ENCODE results near the gene GNB4. TPM values are rescaled to one million over a fixed set of nuclear protein-coding genes. Genes with fewer than 3 reads are reported as not detected.

Gene GNB4
- total RNA-seq, 2 experiments from 2014 or later, result 0.75 to 0.88 TPM

DNA sequence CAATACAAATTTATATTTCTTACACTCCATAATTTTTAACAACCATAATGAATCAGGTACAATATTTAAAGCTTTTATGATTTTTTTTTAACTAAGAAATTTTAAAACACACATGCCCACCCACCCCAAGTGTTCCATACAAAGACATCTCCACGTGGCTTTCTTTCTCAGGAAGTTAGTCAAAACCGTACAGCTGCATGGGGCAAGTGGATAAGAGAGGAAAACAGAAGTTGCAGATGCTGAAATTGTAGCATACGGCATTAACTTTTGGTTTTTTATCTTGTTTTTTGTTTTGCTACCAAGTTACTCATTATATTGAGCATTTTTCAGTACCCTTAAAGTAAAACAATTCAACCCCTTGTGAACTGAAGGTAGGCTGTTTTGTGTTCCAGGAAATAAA lies 14.8 kb downstream of the GNB4 start:
- Mint-ChIP-seq H3K4me3 (no peak overlapping the region), H3K9me3 (ENCODE audit: low read depth) (no peaks in the 10 kb centered on the region), H3K4me1 (no peaks in the 10 kb centered on the region), H3K36me3 (ENCODE audit: low read depth) (no peaks in the 10 kb centered on the region), H3K27me3 (peaks cover 1% of the 10 kb centered on the region), H3K27ac (no peak overlapping the region)
- intact Hi-C loops (cut with DNase I, micrococcal nuclease), result no loop called here
- DNase-seq (no peak), ATAC-seq (no peak)
- POLR2A ChIA-PET, result no interaction called here
- CTCF ChIA-PET, result no interaction called here

DNA sequence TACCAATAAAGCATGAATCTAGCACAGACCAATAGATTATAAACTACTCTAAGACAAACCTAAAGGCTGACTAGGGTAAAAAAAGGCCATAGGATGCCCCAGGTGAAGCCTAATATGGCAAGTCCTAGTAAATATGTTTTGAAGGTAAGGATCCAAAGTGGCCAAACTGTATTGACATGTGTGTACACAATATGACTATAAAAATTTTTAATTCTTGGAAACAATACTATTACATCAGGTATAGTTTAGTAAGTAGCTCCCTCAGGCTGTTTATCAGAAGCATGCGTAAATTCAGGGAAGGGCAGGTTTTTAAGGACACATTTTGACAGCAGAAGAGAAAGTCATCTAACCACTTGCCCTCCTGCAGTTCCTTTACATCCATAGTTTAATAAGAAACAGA lies 18.8 kb downstream of the GNB4 start:
- no peak for DNase-seq
- ChIA-PET POLR2A (interaction anchor here (0.6 kb wide), 1 partner anchor 609 kb away, joined by 5 read pairs; no protein-coding TSS in a partner anchor), CTCF (no interaction called here)
- intact Hi-C loops (cut with DNase I, micrococcal nuclease), result no loop called here
- no peaks in the 10 kb centered on the region for H3K36me3 Mint-ChIP-seq (ENCODE audit: low read depth)
- H3K27ac Mint-ChIP-seq, result no peak overlapping the region
- no peaks in the 10 kb centered on the region for H3K9me3 Mint-ChIP-seq (ENCODE audit: low read depth)
- H3K27me3 Mint-ChIP-seq, result peaks cover 1% of the 10 kb centered on the region
- no peak overlapping the region for H3K4me3 Mint-ChIP-seq
- no peaks in the 10 kb centered on the region for H3K4me1 Mint-ChIP-seq
- no peak for ATAC-seq

DNA sequence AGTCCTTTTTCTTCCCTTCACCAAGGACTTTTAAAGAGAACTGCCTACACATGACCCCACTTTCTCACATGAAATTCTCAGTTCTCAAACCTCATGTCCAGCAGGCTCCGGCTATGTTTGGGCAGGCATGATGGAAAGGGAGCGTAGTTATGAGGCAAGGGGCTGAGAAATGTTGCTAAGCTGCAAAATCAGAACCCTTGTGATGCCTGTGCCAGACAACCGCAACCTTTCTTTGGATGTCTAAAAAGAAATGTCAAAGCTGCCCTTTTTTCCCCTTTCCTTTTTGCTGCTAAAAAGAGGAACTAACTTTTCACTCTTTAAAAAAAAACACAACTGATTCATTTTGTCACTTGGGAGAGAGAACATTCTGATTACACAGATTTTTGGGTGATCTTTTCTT lies 19.2 kb downstream of the GNB4 start:
- no peaks in the 10 kb centered on the region for H3K4me1 Mint-ChIP-seq
- CTCF ChIA-PET, result no interaction called here
- H3K9me3 Mint-ChIP-seq (ENCODE audit: low read depth), result no peaks in the 10 kb centered on the region
- H3K4me3 Mint-ChIP-seq, result no peak overlapping the region
- POLR2A ChIA-PET, result no interaction called here
- peaks cover 1% of the 10 kb centered on the region for H3K27me3 Mint-ChIP-seq
- H3K27ac Mint-ChIP-seq, result no peak overlapping the region
- no peak for DNase-seq
- no peaks in the 10 kb centered on the region for H3K36me3 Mint-ChIP-seq (ENCODE audit: low read depth)
- intact Hi-C loops (cut with DNase I, micrococcal nuclease), result no loop called here
- no peak for ATAC-seq

DNA sequence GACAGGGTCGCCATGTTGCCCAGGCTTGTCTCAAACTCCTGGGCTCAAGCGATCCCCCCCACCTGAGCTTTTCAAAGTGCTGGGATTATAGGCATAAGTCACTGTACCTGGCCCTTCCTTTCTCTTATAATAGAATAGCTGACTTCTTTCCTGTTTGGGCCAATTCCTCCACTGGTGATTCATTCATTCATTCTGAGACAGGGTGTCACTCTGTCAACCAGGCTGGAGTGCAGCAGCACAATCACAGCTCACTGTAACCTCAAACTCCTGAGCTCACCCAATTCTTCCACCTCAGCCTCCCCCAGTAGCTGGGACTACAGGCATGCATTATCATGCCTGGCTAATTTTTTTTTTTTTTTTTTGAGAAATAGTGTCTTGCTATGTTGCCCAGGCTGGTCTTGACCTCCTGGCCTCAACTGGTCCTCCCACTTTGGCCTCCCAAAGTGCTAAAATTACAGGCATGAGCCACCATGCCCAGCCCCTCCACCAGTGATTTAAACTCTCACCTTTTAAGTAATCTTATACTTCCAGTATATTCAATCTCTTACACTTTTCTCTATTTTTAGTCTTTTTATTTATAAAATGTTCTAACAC lies 20.9 kb downstream of the GNB4 start:
- no peak for DNase-seq
- ChIA-PET CTCF (interaction anchor here (0.6 to 1.0 kb wide), 3 partner anchors 128 to 341 kb away, joined by 3 to 5 read pairs (median 4); no protein-coding TSS in a partner anchor), POLR2A (no interaction called here)
- H3K4me3 Mint-ChIP-seq, result no peak overlapping the region
- no peaks in the 10 kb centered on the region for H3K36me3 Mint-ChIP-seq (ENCODE audit: low read depth)
- H3K27me3 Mint-ChIP-seq, result peaks cover 1% of the 10 kb centered on the region
- intact Hi-C loops (cut with DNase I, micrococcal nuclease), result no loop called here
- no peaks in the 10 kb centered on the region for H3K9me3 Mint-ChIP-seq (ENCODE audit: low read depth)
- no peak overlapping the region for H3K27ac Mint-ChIP-seq
- no peak for ATAC-seq
- H3K4me1 Mint-ChIP-seq, result no peaks in the 10 kb centered on the region

DNA sequence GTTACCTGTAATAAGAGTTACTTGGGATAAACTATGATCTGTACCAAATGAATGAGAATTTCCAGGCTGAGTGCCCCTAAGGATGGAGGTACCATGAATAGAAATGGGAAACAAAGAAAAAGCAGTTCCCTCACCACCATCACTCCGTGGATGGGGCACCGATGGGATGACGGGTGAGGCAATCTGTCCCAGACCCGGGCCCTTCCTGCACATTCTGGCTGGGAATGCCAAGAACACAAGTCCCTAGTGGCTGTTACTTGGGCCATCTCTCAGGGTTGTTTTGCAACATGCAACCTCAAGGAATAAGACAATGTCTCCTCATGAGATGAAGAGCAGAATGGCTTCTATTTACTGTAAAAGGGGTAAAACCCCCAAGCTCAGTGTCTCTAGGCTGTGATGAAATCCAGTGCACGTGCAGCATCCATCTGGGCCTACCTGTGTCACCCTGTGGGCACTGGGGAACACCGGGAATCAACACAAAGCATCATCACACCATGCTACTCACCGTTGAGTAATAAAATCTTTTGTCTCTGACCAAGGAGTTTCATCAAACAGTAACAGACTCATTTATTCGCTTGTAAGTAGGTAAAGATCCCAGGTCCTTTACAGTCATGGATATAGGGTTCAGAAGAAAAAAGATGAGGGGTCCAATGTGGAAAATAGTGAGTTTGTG lies 22.3 kb downstream of the GNB4 start:
- ChIA-PET POLR2A (no interaction called here), CTCF (interaction anchor here (0.6 to 1.0 kb wide), 2 partner anchors 78 to 129 kb away, joined by 3 to 5 read pairs; no protein-coding TSS in a partner anchor)
- DNase-seq (no peak), ATAC-seq (no peak)
- Mint-ChIP-seq H3K9me3 (ENCODE audit: low read depth) (no peaks in the 10 kb centered on the region), H3K4me1 (no peaks in the 10 kb centered on the region), H3K36me3 (ENCODE audit: low read depth) (no peaks in the 10 kb centered on the region), H3K27ac (no peak overlapping the region), H3K27me3 (peaks cover 1% of the 10 kb centered on the region), H3K4me3 (no peak overlapping the region)
- intact Hi-C loops (cut with DNase I, micrococcal nuclease), result no loop called here

DNA sequence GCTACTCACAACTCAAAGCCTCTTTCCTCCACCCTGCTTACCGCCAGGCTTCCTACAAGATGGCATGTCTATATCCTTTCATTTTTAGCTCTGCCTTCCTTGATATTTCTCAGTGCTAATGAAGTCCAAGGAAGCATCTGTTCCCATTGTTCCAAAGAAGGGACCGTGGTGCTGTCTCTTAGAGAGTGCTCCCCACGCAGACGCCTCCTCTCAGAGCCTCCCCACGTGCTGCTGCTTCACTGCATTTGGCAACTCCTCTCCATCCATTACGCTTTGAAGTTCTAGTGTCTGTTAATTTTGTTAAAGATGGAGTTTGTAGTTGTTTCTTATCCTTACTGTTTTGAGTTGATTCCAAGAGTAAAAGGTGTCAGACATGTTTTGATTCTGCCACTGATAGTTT lies 26.2 kb downstream of the GNB4 start:
- no peak overlapping the region for H3K27ac Mint-ChIP-seq
- ATAC-seq, result no peak
- H3K4me3 Mint-ChIP-seq, result no peak overlapping the region
- POLR2A ChIA-PET, result no interaction called here
- no peaks in the 10 kb centered on the region for H3K4me1 Mint-ChIP-seq
- DNase-seq, result no peak
- intact Hi-C loops (cut with DNase I, micrococcal nuclease), result no loop called here
- H3K36me3 Mint-ChIP-seq (ENCODE audit: low read depth), result no peaks in the 10 kb centered on the region
- H3K27me3 Mint-ChIP-seq, result peaks cover 1% of the 10 kb centered on the region
- CTCF ChIA-PET, result no interaction called here
- H3K9me3 Mint-ChIP-seq (ENCODE audit: low read depth), result no peaks in the 10 kb centered on the region

DNA sequence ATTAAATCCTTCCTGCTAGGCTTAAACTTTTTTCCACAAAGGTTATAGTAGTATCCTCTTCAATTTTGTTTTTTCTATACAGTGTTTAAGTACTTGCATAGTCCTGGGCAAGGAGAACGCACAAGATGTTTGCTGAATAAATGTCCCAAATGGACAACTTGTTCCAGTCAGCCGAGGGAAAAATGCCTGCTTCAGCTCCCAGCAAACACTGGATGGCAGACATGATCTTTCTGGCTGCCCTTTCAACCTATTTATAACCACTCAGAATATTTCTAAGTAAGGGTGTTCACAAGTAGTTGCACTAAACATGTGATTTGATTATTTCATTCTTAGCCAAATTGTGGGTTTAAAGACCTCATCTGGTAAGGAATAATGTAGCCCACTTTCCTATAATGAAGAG lies 29.8 kb downstream of the GNB4 start:
- no peak overlapping the region for H3K27ac Mint-ChIP-seq
- ChIA-PET POLR2A (no interaction called here), CTCF (no interaction called here)
- intact Hi-C loops (cut with DNase I, micrococcal nuclease), result no loop called here
- no peaks in the 10 kb centered on the region for H3K9me3 Mint-ChIP-seq (ENCODE audit: low read depth)
- DNase-seq, result no peak
- no peak overlapping the region for H3K4me3 Mint-ChIP-seq
- no peak for ATAC-seq
- H3K27me3 Mint-ChIP-seq, result peaks cover 1% of the 10 kb centered on the region
- H3K36me3 Mint-ChIP-seq (ENCODE audit: low read depth), result no peaks in the 10 kb centered on the region
- no peaks in the 10 kb centered on the region for H3K4me1 Mint-ChIP-seq

DNA sequence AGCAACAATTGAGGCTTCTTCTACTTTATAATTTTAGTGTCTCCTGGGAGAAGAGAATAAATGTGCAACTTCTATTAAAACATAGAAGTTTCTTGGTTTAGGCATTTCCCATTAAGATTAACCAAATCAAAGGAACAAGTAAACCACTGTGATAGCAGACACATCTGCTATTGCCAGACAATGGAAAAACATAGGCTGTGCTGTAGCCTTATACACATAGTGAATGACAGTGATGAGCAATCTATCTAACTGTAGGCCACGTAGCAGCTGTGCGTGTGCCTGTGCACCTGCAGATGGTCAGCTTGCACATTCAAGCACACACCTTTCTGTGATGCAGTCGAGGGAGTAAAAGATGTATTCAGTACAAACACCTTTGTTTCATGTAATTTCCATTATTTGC lies 32.7 kb downstream of the GNB4 start:
- no peak overlapping the region for H3K4me3 Mint-ChIP-seq
- H3K9me3 Mint-ChIP-seq (ENCODE audit: low read depth), result no peaks in the 10 kb centered on the region
- H3K27ac Mint-ChIP-seq, result no peak overlapping the region
- ChIA-PET CTCF (no interaction called here), POLR2A (no interaction called here)
- intact Hi-C loops (cut with DNase I, micrococcal nuclease), result no loop called here
- H3K36me3 Mint-ChIP-seq (ENCODE audit: low read depth), result no peaks in the 10 kb centered on the region
- DNase-seq (no peak), ATAC-seq (no peak)
- H3K27me3 Mint-ChIP-seq, result no peaks in the 10 kb centered on the region
- H3K4me1 Mint-ChIP-seq, result no peaks in the 10 kb centered on the region

DNA sequence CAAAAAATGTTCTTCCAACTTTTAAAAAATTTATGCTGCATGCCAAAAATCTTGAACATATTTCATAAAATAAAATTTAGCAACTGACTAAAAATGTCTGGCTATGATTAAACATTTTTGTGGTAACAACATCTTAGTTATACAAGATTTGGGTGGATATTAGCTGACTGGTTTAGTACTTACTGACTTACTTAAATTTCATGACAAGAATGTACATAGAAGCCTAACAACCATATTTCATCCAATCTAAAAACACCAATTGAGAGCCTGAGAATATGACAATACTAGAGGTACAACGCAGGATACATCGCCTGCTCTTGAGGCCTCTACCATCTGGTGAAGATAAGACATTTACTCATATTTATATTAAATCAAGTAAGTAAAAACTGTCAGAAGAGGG lies 34.6 kb downstream of the GNB4 start:
- Mint-ChIP-seq H3K4me3 (no peak overlapping the region), H3K36me3 (ENCODE audit: low read depth) (no peaks in the 10 kb centered on the region), H3K27ac (no peak overlapping the region), H3K4me1 (no peaks in the 10 kb centered on the region), H3K9me3 (ENCODE audit: low read depth) (no peaks in the 10 kb centered on the region), H3K27me3 (no peaks in the 10 kb centered on the region)
- POLR2A ChIA-PET, result no interaction called here
- intact Hi-C loops (cut with DNase I, micrococcal nuclease), result no loop called here
- CTCF ChIA-PET, result interaction anchor here (1.6 kb wide), 1 partner anchor 12 kb away, joined by 3 read pairs; no protein-coding TSS in a partner anchor
- no peak for ATAC-seq
- DNase-seq, result no peak

DNA sequence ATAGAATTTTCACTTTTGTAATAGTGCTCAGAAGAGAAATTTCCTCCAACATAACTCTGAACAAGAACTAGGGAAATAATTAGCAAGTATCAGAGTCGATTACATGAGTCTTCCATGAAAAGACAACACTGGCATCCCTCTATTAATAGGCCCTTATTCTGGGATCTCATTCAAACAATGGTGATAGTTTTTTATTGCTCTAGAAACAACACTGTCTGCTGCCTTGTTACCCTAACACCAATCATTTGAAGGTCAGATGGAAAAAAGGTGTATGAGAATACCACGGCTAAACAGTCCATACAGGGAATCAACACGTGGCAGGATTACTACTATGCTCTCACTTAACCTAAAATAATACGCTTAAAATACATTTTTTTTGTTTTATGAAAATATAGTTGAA lies 35.9 kb downstream of the GNB4 start:
- no peak overlapping the region for H3K4me3 Mint-ChIP-seq
- no peaks in the 10 kb centered on the region for H3K4me1 Mint-ChIP-seq
- H3K9me3 Mint-ChIP-seq (ENCODE audit: low read depth), result no peaks in the 10 kb centered on the region
- no peak overlapping the region for H3K27ac Mint-ChIP-seq
- ChIA-PET POLR2A (no interaction called here), CTCF (interaction anchor here (0.6 kb wide), 1 partner anchor 1307 kb away, joined by 3 read pairs; no protein-coding TSS in a partner anchor)
- no peak for ATAC-seq
- no peak for DNase-seq
- intact Hi-C loops (cut with DNase I, micrococcal nuclease), result no loop called here
- no peaks in the 10 kb centered on the region for H3K27me3 Mint-ChIP-seq
- H3K36me3 Mint-ChIP-seq (ENCODE audit: low read depth), result no peaks in the 10 kb centered on the region

DNA sequence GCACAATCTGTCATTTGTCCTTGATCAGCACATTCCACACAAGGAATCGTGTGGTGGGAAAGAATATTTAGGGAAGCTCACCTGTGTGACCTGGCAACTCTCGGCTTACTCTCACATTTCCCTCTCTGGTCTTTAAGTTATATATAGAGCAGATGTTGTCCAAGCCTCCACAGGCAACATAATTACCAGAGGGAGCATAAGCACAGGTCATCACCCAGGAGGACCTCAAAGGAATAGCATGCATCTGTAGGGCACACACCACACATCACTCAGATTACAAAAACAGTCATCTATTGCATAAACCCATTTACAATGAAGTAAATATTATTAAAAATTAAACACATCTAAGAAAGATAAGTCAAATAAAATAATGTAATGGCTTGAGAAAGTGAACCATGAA lies 36.5 kb downstream of the GNB4 start:
- no peaks in the 10 kb centered on the region for H3K4me1 Mint-ChIP-seq
- ATAC-seq, result no peak
- H3K9me3 Mint-ChIP-seq (ENCODE audit: low read depth), result no peaks in the 10 kb centered on the region
- no peak overlapping the region for H3K4me3 Mint-ChIP-seq
- intact Hi-C loops (cut with DNase I, micrococcal nuclease), result no loop called here
- no peaks in the 10 kb centered on the region for H3K36me3 Mint-ChIP-seq (ENCODE audit: low read depth)
- no peak overlapping the region for H3K27ac Mint-ChIP-seq
- ChIA-PET POLR2A (no interaction called here), CTCF (no interaction called here)
- DNase-seq, result no peak
- no peaks in the 10 kb centered on the region for H3K27me3 Mint-ChIP-seq

DNA sequence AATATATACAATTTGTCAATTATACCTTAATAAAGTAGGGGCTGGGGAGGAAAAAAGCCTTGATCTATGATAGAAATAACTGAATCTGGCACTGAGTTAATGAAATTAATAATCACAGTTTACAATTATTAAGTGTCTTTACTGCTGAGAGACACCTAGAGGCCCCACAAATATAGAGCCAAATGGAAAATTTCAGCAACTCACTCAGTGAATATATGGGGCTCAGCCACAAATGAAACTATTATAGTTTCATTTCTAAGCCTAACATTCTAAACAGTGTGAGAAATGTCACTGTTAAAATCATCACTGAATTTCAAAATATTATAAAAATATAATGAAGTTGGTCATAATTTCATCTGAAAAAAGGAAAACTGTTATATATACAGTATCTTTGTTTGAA lies 40.3 kb downstream of the GNB4 start:
- Mint-ChIP-seq H3K27me3 (no peaks in the 10 kb centered on the region), H3K27ac (no peak overlapping the region), H3K4me1 (no peaks in the 10 kb centered on the region), H3K4me3 (no peak overlapping the region), H3K36me3 (ENCODE audit: low read depth) (no peaks in the 10 kb centered on the region), H3K9me3 (ENCODE audit: low read depth) (no peaks in the 10 kb centered on the region)
- ATAC-seq (no peak), DNase-seq (no peak)
- ChIA-PET POLR2A (no interaction called here), CTCF (no interaction called here)
- intact Hi-C loops (cut with DNase I, micrococcal nuclease), result no loop called here

Data from activated CD4-positive, alpha-beta T cell treated with anti-CD3 and anti-CD28 coated beads for 36 hours (primary cell).